ENCODE data around the gene OR52B2. TPM values are rescaled to one million over a fixed set of nuclear protein-coding genes. Genes with fewer than 3 reads are reported as not detected.

OR52B2 gene
- total RNA-seq, 1 donor from 2014 or later = not detected

GRCh38 chr11:6201481-6201880 lies 31.4 kb upstream of the OR52B2 start:
- Histone ChIP-seq H3K36me3 (ENCODE audit: control insufficient read depth, insufficient read depth, low read length) (peaks cover 2% of the 10 kb centered on the region), H3K4me3 (ENCODE audit: low read depth, low read length) (no peak overlapping the region), H3K27me3 (ENCODE audit: control insufficient read depth, insufficient read depth, low read length) (no peaks in the 10 kb centered on the region)
- no peak for FAIRE-seq
- peak; percentile 7 for DNase-seq (ENCODE audit: low read depth)
- TF ChIP-seq, protein P1, sequence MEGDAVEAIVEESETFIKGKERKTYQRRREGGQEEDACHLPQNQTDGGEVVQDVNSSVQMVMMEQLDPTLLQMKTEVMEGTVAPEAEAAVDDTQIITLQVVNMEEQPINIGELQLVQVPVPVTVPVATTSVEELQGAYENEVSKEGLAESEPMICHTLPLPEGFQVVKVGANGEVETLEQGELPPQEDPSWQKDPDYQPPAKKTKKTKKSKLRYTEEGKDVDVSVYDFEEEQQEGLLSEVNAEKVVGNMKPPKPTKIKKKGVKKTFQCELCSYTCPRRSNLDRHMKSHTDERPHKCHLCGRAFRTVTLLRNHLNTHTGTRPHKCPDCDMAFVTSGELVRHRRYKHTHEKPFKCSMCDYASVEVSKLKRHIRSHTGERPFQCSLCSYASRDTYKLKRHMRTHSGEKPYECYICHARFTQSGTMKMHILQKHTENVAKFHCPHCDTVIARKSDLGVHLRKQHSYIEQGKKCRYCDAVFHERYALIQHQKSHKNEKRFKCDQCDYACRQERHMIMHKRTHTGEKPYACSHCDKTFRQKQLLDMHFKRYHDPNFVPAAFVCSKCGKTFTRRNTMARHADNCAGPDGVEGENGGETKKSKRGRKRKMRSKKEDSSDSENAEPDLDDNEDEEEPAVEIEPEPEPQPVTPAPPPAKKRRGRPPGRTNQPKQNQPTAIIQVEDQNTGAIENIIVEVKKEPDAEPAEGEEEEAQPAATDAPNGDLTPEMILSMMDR (IDR thresholded peaks at IDR 0.05; ENCODE audit: insufficient read depth, low read length, severe bottlenecking) = no peak

DNA sequence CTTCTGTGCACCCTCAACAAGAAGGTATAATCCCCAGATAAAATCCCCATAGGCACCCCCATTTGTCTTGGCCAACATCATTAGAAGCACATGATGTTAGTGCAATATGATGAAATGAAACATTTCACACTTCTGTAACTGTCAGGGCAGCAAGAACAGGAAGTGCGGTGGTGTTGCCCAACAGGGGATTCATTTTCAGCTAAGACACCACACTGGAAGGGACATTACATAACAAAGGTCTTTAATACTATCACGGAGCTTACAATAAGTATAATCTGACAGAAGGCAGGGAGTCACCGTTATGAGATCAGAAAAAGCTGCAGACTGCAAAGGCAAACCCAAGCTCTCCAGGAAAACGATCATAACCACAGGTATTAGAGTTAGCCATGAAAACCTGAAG lies 30.8 kb upstream of the OR52B2 start:
- no peak for FAIRE-seq
- DNase-seq (ENCODE audit: low read depth) = no peak
- H3K36me3 ChIP-seq (ENCODE audit: control insufficient read depth, insufficient read depth, low read length) = peaks cover 2% of the 10 kb centered on the region
- no peaks in the 10 kb centered on the region for H3K27me3 ChIP-seq (ENCODE audit: control insufficient read depth, insufficient read depth, low read length)
- TF ChIP-seq, protein P1 (IDR thresholded peaks at IDR 0.05; ENCODE audit: insufficient read depth, low read length, severe bottlenecking) = no peak
- H3K4me3 ChIP-seq (ENCODE audit: low read depth, low read length) = no peak overlapping the region

GRCh38 chr11:6199174-6199810 lies 29.2 kb upstream of the OR52B2 start, which contains the start of gene OR52W1:
TSS of gene OR52W1 (plus strand) at chr11:6199224. CDS start at chr11:6199224, 0 bp downstream.
- H3K4me3 ChIP-seq (ENCODE audit: low read depth, low read length) = no peak within 1 kb of the TSS
- H3K27me3 ChIP-seq (ENCODE audit: control insufficient read depth, insufficient read depth, low read length) = no peaks in the 10 kb centered on the region
- TF ChIP-seq, protein P1 (IDR thresholded peaks at IDR 0.05; ENCODE audit: insufficient read depth, low read length, severe bottlenecking) = no peak
- H3K36me3 ChIP-seq (ENCODE audit: control insufficient read depth, insufficient read depth, low read length) = no peaks in the 10 kb centered on the region
- DNase-seq (ENCODE audit: low read depth) = no peak
- no peak for FAIRE-seq

DNA sequence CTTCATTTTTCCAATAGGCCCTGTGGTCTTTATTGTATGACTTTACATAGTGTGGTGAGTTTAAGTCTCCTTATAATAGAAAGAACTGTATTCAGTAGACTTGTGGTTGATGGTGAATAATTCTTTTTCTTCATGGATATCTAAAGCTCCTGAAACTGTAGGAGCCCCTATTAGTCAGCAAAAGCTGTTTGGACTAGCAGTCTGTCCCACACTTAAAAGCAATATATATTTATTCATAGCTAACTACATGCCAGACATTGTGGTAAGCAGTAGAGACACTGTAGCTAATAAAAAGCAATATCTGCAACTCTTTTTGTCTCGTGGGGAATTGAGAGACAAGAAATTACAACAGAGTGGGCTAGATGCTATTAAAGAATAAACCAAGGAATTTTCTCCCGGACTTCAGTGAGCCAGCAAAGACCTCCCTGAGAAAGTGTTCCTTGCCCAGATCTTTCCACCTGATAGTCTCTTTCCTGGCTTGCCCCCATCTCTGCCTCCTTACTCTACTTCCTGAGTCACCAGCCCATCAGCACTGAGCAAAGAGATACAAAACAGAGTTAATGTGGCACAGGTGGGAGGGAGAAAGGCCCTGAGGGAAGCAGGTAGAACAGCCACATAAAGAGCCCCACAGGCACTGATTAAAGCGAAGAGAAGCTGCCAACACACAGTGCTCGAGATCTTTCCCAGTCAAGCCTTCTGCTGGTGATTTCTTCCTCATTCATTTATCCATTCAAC lies 27.5 kb upstream of the OR52B2 start:
- FAIRE-seq = no peak
- TF ChIP-seq, protein P1 (IDR thresholded peaks at IDR 0.05; ENCODE audit: insufficient read depth, low read length, severe bottlenecking) = no peak
- Histone ChIP-seq H3K4me3 (ENCODE audit: low read depth, low read length) (no peak overlapping the region), H3K27me3 (ENCODE audit: control insufficient read depth, insufficient read depth, low read length) (no peaks in the 10 kb centered on the region), H3K36me3 (ENCODE audit: control insufficient read depth, insufficient read depth, low read length) (no peaks in the 10 kb centered on the region)
- no peak for DNase-seq (ENCODE audit: low read depth)

DNA sequence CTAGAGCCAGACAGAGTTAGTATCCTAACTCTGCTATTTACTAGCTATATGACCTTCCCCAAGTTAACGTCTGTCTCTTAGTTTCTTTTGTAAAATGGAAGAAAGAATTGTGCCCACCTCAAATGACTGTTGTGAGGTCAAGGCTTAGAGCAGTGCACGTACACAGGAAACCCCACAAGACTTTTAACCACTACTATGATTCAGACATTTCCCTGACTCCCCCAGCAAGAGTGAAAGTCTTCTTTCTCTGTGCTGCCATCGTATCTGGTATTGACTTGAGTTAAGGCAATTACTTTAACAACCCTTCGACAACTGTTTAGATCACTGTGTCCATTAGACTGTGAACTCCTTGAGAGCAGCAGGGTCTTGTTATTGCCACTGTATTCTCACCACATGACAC lies 26.3 kb upstream of the OR52B2 start:
- H3K36me3 ChIP-seq (ENCODE audit: control insufficient read depth, insufficient read depth, low read length) = no peaks in the 10 kb centered on the region
- no peaks in the 10 kb centered on the region for H3K27me3 ChIP-seq (ENCODE audit: control insufficient read depth, insufficient read depth, low read length)
- FAIRE-seq (no peak), DNase-seq (ENCODE audit: low read depth) (no peak)
- TF ChIP-seq, protein P1 (IDR thresholded peaks at IDR 0.05; ENCODE audit: insufficient read depth, low read length, severe bottlenecking) = no peak
- H3K4me3 ChIP-seq (ENCODE audit: low read depth, low read length) = no peak overlapping the region
